HG03159 (cell line): Measurements from ENCODE around the gene SF3B2.
"Not testable (repeated sequence)": the region's sequence is repeated elsewhere in the genome, so short reads cannot be mapped to it uniquely, and the experiment has no call there.

Source experiments
- ATAC-seq: cut with Tn5 transposase; IDR thresholded peaks from one replicate; pipeline ENCODE4 v1.9.1; 2021; ENCODE audit warnings: mild to moderate bottlenecking, moderate library complexity; ENCODE audit not compliant: unreplicated experiment

SF3B2 gene, protein sequence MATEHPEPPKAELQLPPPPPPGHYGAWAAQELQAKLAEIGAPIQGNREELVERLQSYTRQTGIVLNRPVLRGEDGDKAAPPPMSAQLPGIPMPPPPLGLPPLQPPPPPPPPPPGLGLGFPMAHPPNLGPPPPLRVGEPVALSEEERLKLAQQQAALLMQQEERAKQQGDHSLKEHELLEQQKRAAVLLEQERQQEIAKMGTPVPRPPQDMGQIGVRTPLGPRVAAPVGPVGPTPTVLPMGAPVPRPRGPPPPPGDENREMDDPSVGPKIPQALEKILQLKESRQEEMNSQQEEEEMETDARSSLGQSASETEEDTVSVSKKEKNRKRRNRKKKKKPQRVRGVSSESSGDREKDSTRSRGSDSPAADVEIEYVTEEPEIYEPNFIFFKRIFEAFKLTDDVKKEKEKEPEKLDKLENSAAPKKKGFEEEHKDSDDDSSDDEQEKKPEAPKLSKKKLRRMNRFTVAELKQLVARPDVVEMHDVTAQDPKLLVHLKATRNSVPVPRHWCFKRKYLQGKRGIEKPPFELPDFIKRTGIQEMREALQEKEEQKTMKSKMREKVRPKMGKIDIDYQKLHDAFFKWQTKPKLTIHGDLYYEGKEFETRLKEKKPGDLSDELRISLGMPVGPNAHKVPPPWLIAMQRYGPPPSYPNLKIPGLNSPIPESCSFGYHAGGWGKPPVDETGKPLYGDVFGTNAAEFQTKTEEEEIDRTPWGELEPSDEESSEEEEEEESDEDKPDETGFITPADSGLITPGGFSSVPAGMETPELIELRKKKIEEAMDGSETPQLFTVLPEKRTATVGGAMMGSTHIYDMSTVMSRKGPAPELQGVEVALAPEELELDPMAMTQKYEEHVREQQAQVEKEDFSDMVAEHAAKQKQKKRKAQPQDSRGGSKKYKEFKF

DNA sequence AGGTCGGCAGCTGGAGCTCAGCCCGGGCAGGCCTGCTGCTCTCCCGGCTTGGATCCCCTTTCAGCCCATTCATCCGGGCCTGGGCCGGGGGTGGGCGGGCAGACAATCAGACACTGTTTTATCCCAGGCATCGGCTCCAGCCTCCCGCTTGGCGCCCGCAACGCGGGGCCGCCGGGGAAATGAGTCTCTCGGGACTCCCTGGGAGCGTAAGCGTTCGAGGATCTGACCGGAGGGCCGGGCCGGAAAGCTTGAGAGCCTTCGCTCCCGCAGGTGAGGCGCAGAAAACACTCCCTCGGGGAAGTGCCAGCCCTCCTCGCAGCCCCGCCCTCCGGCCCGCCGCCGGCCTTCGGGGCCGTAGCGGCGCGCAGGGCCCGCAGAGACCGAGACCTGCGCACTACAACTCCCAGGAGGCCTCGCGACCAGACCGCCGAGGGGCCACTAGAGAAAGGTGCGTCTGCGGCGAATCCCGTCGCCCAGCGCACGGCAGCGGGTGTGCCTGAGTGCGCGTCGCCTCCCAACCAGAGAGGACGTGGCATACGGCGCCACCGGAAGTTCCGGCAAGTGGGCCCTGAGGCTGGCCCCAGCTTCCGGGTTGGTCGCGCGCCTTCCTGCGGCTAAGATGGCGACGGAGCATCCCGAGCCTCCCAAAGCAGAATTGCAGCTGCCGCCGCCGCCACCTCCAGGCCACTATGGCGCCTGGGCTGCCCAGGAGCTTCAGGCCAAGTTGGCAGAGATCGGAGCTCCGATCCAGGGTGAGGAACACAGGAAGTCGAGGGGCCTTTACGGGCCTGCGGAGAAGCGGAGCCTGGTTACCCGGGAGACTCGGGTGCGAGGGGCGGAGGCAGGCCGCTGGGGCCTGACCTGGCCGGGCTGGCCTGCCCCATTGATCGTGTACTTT, at the start of gene SF3B2:
SF3B2 (plus strand) TSS at position 599 of the 898 bp plus-strand sequence; CDS start at position 620, 21 bp downstream.
- ATAC-seq, result peak; percentile 89

DNA sequence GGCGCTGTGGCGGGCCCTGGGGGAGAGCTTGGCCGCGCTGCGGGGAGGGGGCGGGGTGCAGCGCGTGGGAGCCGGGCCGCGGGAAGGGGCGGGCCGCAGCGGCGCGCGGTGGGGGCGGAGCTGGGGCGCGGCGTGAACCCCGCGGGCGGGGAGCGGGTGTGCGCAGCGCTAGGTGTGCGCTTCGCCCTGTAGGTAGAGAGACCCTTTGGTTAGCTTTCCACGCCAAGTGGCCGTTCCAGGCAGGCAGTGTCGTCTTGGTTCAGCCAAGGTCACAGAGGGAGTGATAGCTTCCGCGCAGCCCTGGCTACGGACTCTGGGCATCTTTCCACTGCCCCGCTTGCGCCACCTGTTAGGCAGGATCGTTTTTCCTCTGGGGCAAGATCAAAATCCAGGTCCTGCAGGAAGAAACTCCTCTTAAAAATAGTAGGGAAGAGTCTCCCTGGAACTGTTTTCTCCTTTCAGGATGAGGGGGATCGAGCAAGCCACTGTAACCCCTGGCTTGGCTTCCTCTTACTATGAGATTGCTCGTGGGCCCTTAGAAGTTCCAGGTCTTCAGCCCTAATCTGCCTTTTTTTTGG, 49.4 kb upstream of the SF3B2 start:
- ATAC-seq, result peak; percentile 41

DNA sequence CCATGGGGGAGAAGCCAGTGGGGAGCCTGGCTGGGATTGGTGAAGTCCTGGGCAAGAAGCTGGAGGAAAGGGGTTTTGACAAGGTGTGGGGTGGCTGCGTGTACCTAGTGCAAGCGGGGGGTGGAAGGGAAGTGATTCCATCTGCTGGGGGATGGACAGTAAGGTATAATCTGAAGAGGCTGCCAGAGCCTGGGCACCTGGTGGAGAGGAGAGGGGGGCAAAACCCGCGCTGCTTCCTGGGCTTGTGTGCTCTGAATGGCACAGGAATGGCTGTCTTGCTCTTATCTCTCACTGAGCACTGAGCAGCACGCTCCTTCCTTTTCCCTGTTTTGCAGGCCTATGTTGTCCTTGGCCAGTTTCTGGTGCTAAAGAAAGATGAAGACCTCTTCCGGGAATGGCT, 48.9 kb upstream of the SF3B2 start:
- ATAC-seq, result no peak

DNA sequence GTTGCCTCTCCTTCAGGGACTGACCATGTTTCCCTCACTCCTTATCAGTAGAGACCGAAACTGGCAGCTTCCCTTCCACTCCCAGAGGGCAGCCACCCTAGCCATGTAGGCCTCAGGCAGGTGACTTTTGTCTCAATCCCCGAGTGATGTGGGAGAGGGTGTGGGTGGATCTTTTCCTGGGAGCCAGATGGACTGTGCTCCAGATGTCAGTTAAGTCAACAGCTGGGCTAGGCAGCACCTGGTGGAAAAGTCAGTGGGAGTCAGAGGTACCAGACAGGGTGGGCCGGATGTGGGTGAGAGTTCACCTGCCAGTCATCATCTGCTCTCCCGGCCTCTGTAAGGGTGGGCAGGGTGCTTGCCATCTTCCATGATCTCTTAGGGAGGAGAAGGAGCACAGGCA, 48.0 kb upstream of the SF3B2 start:
- ATAC-seq, result no peak

DNA sequence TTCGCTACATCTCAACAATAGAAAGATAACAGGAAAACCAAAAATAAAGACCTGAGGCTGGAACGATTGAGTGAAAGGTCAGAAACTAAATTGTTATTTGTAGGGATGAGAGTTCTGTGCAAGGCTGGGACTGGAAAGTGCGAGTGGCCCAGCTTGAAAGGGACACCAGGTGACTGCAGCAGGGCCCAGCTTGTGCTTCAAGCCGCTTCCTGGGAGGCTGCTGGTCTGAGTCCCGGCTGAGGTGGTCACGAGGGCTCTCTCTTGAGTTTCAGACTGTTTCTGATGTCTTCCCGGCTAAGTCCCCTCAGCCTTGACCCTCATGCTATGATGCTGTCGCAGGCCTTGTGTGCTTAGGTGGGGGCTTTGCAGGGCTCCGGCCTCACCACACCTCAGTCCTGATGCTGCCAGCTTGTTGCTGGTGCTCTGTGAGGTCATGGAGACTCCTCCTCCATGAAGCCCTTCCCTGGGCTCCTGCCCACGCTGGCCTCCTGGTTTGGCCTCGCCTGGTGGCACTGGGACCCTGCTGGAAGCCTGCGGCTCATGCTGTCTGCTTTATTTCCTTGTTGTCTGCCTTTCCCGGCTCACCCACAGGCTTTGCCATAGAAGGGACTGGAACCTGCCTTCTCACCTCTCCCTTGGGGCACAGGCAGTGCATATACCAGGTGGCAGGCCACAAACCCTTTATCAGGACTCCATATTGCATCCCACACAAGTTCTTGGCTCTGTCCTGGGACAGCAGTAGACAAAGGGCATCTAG, 45.9 kb upstream of the SF3B2 start:
- ATAC-seq, result no peak

DNA sequence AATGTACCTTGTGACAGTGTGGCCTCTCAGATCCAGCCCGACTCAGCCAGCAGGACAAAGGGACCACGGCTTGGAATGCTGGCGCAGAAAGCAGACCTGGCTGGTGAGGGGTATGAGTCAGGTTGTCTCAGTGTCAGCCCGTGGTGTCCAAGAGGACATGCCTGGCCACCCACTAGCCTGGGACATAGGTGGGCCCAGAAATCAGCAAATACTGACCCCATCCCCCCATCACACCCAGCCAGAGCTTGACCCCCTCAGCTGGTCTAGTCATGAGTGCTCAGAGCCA, 45.3 kb upstream of the SF3B2 start:
- no peak for ATAC-seq

DNA sequence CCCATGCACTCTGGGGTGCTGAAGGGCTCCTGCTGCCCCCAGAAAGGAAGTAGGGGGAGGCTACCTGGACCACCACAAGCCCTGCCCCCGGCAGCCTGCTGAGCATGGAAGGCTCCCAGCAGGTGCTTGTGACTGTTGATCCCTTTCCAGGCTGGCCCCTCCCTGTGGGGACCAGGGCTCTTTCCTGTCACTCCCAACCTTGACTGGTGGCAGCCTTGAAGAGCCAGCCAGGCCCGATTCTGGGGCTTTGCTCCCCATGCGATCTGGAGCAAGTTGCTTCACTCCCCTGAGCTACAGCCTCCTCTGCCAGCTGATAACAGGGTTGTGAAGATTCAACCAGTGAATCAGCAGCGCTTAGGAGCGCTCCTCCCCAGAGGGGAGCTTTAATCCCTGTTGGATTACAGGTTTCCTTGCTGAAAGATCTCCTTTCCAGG, 44.9 kb upstream of the SF3B2 start:
- no peak for ATAC-seq

DNA sequence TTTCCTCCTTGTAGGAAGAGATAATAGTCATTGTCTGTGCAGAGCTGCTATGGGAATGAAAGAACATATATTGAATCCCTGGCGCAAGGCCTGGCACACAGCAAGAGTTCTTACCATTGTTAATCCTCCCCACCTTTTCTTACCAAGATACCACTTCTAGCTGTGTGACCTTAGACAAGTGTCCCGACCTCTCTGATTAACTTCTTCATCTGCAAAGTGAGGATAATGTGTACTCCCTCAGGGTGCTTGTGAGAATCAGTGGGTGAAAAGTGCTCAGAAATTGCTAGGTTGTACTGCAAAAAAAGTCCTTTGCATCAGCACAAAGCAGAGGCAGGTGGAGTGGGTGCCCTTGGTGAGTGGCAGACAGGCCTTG, 44.1 kb upstream of the SF3B2 start:
- no peak for ATAC-seq

DNA sequence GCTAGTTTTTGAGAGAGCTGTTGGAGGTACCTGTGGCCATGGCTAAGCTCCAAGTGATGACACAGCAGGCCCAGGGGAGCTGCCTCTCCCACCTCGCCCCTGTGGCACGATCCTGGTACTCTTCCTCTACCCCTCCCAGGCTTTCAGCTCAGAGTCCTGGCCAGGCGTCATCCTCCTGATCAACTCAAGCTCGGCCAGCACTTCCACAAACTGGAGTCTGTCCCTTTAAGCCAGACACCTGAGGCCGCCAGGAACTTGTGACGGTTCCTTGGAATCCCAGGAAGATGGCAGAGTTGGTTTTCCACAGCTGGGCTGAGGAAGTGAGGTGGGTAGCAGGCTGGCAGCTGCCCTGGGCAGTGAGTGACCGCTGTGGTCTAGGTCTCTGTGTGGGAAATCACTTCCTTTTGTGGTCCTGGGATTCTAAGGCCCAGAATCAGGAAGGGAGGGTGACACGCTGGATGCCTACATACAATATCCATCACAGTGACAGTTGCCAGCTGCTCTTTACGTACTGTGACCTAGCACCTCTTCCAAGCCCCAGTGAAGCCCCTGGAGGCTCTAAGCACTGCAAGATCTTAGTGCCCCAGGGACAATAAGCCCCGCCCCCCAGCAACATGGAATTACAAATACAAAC, 43.6 kb upstream of the SF3B2 start:
- ATAC-seq, result no peak

DNA sequence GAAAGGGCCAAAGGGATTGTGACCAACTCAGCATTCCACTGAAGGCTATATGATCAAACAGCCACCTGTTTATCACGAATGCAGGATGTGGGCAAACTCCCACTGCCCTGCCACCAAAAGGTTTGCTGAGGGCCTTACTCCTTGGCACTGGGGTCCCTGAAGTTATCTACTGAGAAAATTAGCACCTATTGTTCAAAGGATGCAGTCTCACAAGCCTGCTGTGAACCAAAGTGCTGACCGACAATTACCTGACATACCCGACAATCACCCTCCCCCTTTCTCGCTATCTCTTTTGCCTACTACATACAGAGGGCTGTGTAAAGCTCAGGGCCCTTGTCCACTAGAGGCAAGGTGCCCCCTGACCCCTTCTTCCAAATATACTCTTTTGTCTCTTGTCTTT, 42.1 kb upstream of the SF3B2 start:
- not testable (repeated sequence) for ATAC-seq

DNA sequence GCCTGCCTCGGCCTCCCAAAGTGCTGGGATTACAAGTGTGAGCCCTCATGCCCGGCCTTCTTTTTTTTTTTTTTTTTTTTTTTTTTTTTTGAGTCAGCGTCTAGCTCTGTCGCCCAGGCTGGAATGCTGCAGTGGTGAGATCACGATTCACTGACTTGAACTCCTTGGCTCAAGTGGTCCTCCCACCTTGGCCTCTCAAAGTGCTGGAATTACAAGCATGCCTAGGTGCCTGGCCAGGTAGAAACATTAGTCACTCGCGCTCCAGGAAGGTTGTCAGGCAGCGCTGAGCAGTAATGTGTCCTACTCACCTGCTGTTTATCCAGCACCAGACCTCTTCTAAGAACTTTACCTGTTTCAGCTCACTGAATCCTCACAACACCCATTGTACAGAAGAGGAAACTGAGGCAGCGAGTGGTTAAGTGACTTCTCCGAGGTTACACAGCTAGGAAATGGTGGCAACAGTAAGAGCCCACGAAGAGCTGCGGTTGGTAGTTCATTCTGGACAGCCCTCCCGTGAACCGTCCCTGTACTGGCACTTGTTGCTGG, 40.9 kb upstream of the SF3B2 start:
- ATAC-seq, result no peak

DNA sequence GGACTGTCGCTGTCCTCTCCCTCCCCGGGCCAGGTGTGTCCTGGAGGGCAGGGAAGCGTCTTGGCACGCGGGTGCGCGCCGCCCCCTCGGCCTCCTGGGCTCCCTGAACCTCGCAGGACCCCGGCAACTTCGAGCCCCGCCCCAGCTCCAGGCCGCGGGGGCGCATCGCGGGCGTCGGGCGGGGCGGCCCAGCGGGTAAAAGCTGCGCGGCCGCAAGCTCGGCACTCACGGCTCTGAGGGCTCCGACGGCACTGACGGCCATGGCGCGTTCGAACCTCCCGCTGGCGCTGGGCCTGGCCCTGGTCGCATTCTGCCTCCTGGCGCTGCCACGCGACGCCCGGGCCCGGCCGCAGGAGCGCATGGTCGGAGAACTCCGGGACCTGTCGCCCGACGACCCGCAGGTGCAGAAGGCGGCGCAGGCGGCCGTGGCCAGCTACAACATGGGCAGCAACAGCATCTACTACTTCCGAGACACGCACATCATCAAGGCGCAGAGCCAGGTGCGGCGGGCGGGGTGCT, 40.3 kb upstream of the SF3B2 start, which contains the start of gene CST6:
CST6 (plus strand) TSS at position 224 of the 519 bp plus-strand sequence; CDS start at position 261, 37 bp downstream.
- ATAC-seq, result no peak

DNA sequence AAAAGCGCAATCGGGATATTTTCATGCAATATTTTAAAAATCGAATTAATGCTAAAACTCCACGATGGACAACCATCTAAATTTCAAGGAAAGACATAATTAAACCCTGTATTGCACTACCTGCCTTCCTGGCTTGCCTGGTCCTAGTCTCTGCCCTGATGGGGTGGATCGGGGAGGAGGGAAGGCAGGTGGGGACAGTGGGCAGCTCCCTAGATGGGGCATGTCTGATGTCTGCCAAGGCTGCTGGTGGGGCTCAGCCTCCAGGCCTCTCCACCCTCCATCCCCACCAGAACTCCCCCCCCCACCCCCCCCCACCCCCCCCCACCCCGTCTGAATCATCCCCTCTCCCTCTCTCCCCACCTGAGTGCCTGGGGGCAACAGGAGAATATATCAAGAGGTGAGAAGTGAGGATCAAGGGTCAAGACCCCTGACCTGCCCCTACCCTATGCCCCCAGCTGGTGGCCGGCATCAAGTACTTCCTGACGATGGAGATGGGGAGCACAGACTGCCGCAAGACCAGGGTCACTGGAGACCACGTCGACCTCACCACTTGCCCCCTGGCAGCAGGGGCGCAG, 39.7 kb upstream of the SF3B2 start:
- ATAC-seq, result no peak

DNA sequence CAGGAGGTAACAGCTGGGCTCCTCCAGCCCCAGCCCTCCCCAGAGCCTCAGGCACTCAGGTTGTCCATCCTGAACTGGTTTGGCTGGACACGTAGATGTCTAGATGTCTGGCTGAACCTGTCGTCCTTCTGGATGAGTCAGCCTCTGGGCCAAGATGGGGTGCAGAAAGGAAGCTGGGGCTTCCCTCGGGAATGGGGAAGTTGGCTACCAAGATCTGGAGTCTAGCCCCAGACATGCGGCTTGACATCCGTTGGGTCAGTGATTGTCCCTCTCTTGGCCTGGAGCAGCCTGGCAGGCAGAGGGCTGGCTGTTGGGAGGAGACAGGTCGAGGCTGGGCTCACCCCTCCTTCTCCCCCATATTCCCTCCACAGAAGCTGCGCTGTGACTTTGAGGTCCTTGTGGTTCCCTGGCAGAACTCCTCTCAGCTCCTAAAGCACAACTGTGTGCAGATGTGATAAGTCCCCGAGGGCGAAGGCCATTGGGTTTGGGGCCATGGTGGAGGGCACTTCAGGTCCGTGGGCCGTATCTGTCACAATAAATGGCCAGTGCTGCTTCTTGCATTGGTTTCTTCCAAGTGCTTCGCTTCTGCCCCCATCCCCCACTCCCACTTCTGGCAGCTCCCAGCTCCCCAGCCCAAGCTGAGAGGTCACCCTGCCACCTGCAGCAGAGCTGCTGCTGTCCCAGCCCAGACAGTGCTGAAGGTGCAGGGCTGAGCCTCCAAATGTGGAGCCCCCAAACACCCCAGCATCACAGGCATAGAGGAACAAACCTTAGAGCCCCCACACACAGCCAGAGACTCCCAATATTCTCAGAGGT, 39.0 kb upstream of the SF3B2 start:
- ATAC-seq, result no peak

DNA sequence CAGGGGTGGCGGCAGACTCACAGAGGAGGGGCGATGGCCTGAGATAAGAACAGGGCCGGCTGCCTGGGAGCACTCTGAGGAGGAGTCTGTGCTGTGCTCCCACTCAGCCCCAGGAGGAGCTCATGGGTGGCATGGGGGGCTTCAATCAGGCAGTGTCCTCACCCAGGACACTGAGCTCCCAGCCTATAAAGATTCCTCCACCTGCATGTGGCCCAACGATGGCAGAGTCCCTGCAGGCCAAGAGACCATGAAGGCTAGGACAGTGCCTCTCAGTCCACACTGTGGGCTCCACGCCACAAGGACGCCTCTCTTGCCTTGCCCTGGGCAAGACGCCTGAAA, 38.4 kb upstream of the SF3B2 start:
- no peak for ATAC-seq

DNA sequence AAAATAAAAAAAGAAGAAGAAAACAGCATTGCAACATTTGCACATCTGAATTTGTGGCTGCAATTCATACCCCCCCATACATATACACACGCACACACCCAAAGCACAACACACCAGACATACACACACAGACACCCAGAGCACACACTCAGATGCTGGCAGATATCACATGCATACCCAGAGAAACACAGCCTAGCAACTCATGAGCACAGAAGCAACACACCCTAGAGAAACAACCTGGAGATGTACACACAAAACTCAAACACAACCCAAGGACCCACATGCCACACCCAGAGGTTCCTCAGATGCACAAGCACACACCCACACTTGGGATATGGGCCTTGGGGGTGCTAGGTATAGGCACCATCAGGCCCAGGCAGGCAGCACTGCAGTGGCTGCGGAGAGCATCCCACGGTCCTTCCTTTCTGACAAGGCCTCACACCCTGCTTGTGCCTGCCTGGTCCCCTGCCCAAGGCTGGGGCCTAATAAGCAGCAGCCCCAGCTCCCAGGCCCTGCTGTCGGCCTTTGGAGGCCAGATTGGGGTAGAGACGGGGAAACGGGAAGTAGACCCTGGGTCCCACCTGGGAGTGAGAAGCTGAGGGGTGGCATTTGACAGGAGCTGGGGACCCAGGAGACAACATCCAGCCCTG, 37.2 kb upstream of the SF3B2 start:
- ATAC-seq, result no peak

DNA sequence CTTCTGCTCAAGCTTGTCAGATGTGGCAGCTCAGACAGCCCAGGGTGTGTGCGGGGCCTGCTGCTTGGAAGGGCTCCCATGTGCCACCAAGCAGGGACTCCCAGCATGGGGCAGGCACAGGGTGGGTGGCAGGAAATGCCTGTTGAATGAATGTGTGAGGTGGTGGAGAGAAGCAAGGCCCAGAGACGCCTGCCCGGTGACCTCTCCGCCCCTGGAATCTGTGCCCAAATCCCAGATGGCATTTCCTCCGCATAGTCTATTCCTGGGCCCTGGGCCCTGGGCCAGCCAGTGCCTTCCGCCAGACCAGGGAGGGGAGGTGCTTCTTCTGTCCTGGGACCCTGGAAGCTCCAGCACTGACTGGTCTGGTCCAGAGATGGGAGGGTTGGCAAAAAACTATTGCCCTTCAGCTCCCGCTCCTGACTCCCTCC, 36.7 kb upstream of the SF3B2 start:
- ATAC-seq, result no peak
